GM18909 (cell line): Measurements from ENCODE around the gene TEX13D.
"Not testable (repeated sequence)": the region's sequence is repeated elsewhere in the genome, so short reads cannot be mapped to it uniquely, and the experiment has no call there.

Experiments
- ATAC-seq: cut with Tn5 transposase; IDR thresholded peaks from one replicate; pipeline ENCODE4 v1.9.1; 2021; ENCODE audit warnings: mild to moderate bottlenecking; ENCODE audit not compliant: unreplicated experiment, poor library complexity

The TEX13D gene

GRCh38 chrX:124332481-124333424, at the start of gene TEX13D:
Gene TEX13D, plus strand, starts transcription at chrX:124332660. Its CDS starts 258 bp downstream, at chrX:124332918.
- no peak for ATAC-seq

- no peak for ATAC-seq
Measured at GRCh38 chrX:124289443-124289842, 43.0 kb upstream of the TEX13D start.

GRCh38 chrX:124293810-124294209, 38.6 kb upstream of the TEX13D start:
- ATAC-seq: no peak

- not testable (repeated sequence) for ATAC-seq
Measured at GRCh38 chrX:124299323-124299722, 33.1 kb upstream of the TEX13D start.

GRCh38 chrX:124300405-124300804, 32.1 kb upstream of the TEX13D start:
- peak; percentile 47 for ATAC-seq

- no peak for ATAC-seq
Measured at GRCh38 chrX:124307253-124307907, 25.1 kb upstream of the TEX13D start.

- no peak for ATAC-seq
Measured at GRCh38 chrX:124325732-124326131, 6.7 kb upstream of the TEX13D start.

GRCh38 chrX:124328765-124329164, 3.7 kb upstream of the TEX13D start:
- no peak for ATAC-seq

GRCh38 chrX:124333862-124334261, 1.4 kb downstream of the TEX13D start:
- no peak for ATAC-seq

GRCh38 chrX:124334555-124334954, 2.1 kb downstream of the TEX13D start:
- ATAC-seq: not testable (repeated sequence)

GRCh38 chrX:124335598-124335997, 3.1 kb downstream of the TEX13D start:
- ATAC-seq: no peak

GRCh38 chrX:124337916-124338315, 5.5 kb downstream of the TEX13D start:
- ATAC-seq: no peak

- ATAC-seq: no peak
Measured at GRCh38 chrX:124338733-124339514, 6.5 kb downstream of the TEX13D start.

GRCh38 chrX:124341396-124342132, 9.1 kb downstream of the TEX13D start:
- no peak for ATAC-seq

GRCh38 chrX:124342174-124342867, 9.9 kb downstream of the TEX13D start:
- peak; percentile 40 for ATAC-seq

- ATAC-seq: no peak
Measured at GRCh38 chrX:124343016-124343415, 10.6 kb downstream of the TEX13D start.

GRCh38 chrX:124344246-124344645, 11.8 kb downstream of the TEX13D start:
- ATAC-seq: no peak

- ATAC-seq: no peak
Measured at GRCh38 chrX:124346117-124346876, 13.8 kb downstream of the TEX13D start, which contains the start of gene SH2D1A. Gene SH2D1A, plus strand, starts transcription at chrX:124346563. Its CDS starts 80 bp downstream, at chrX:124346643.

- ATAC-seq: no peak
Measured at GRCh38 chrX:124346877-124347241, 14.4 kb downstream of the TEX13D start.
